Body of pancreas (tissue), 4 donors: ENCODE data around the gene PFAS.

ENCODE experiments used
- POLR2A ChIP-seq, 3 donors: fragments of 450-650 bp; IDR thresholded peaks; one replicate each; pipeline ENCODE4 v1.6.1; 2016; ENCODE audit warnings: antibody characterized with exemption in 3 of 3, mild to moderate bottlenecking in 2 of 3
- TF ChIP-seq, protein P1 (sequence below), 7 experiments: fragments of 450-650 bp in 4 of 7; fragments of 200-600 bp in 3 of 7; sonication (generic) in 3 of 7; IDR thresholded peaks; one replicate each; pipeline ENCODE4 v1.5.1; 2016 to 2019; ENCODE audit warnings: antibody characterized with exemption in 7 of 7

DNA sequence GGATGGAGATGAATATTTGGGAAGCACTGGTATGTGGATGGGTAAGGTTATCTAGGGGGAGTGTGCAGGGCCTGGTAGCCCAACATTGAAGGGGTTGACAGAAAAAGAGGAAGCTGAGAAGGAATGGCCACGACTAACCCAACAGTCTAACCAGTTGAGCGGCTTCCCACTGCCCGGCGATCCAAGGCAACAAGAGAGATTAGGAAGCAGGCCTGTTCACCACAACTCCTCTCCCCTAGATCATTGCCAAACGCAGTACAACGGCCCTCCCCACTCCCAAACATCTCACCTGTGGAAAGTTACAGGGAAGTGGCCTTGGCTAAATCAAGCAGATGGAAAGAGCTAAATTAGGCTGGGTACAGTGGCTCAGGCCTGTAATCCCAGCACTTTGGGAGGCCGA lies 28.2 kb downstream of the PFAS start:
- TF ChIP-seq, protein P1, sequence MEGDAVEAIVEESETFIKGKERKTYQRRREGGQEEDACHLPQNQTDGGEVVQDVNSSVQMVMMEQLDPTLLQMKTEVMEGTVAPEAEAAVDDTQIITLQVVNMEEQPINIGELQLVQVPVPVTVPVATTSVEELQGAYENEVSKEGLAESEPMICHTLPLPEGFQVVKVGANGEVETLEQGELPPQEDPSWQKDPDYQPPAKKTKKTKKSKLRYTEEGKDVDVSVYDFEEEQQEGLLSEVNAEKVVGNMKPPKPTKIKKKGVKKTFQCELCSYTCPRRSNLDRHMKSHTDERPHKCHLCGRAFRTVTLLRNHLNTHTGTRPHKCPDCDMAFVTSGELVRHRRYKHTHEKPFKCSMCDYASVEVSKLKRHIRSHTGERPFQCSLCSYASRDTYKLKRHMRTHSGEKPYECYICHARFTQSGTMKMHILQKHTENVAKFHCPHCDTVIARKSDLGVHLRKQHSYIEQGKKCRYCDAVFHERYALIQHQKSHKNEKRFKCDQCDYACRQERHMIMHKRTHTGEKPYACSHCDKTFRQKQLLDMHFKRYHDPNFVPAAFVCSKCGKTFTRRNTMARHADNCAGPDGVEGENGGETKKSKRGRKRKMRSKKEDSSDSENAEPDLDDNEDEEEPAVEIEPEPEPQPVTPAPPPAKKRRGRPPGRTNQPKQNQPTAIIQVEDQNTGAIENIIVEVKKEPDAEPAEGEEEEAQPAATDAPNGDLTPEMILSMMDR (IDR thresholded peaks at IDR 0.05), result no peak
- TF ChIP-seq POLR2A (IDR thresholded peaks at IDR 0.05), result no peak
